ENCODE data around the gene AFF3. TPM values are rescaled to one million over a fixed set of nuclear protein-coding genes. Genes with fewer than 3 reads are reported as not detected.

AFF3 gene
- total RNA-seq, 1 donor from 2014 or later = 8.0 TPM

- no peak overlapping the region for H3K4me3 ChIP-seq
- H3K27me3 ChIP-seq (ENCODE audit: low read depth) = no peaks in the 10 kb centered on the region
- no peak overlapping the region for H3K27ac ChIP-seq (replicated peaks)
- H3K9me3 ChIP-seq (replicated peaks) = no peaks in the 10 kb centered on the region
- H3K36me3 ChIP-seq = no peaks in the 10 kb centered on the region
- no peaks in the 10 kb centered on the region for H3K4me1 ChIP-seq
- intact Hi-C loops (cut with micrococcal nuclease) = no loop called here
- no peak for TF ChIP-seq CTCF (IDR thresholded peaks at IDR 0.05; ENCODE audit: borderline replicate concordance)
- no peak for DNase-seq
These were observed 227.2 kb downstream of the AFF3 start for GRCh38 chr2:99915108-99915675.

- no peaks in the 10 kb centered on the region for H3K9me3 ChIP-seq (replicated peaks)
- no peak overlapping the region for H3K27ac ChIP-seq (replicated peaks)
- no peaks in the 10 kb centered on the region for H3K36me3 ChIP-seq
- TF ChIP-seq CTCF (IDR thresholded peaks at IDR 0.05; ENCODE audit: borderline replicate concordance) = no peak
- H3K27me3 ChIP-seq (ENCODE audit: low read depth) = no peaks in the 10 kb centered on the region
- H3K4me3 ChIP-seq = no peak overlapping the region
- intact Hi-C loops (cut with micrococcal nuclease) = no loop called here
- H3K4me1 ChIP-seq = no peaks in the 10 kb centered on the region
- DNase-seq = no peak
These were observed 230.7 kb downstream of the AFF3 start for GRCh38 chr2:99911736-99912135.

GRCh38 chr2:99910902-99911301, 231.5 kb downstream of the AFF3 start:
- no peaks in the 10 kb centered on the region for H3K36me3 ChIP-seq
- H3K27ac ChIP-seq (replicated peaks) = no peak overlapping the region
- H3K4me1 ChIP-seq = no peaks in the 10 kb centered on the region
- no peaks in the 10 kb centered on the region for H3K9me3 ChIP-seq (replicated peaks)
- no peaks in the 10 kb centered on the region for H3K27me3 ChIP-seq (ENCODE audit: low read depth)
- TF ChIP-seq CTCF (IDR thresholded peaks at IDR 0.05; ENCODE audit: borderline replicate concordance) = no peak
- DNase-seq = no peak
- no peak overlapping the region for H3K4me3 ChIP-seq
- intact Hi-C loops (cut with micrococcal nuclease) = no loop called here

- intact Hi-C loops (cut with micrococcal nuclease) = no loop called here
These were observed 236.8 kb downstream of the AFF3 start for GRCh38 chr2:99905636-99906035.

GRCh38 chr2:99905025-99905424, 237.4 kb downstream of the AFF3 start:
- DNase-seq = no peak
- Histone ChIP-seq H3K27me3 (ENCODE audit: low read depth) (no peaks in the 10 kb centered on the region), H3K36me3 (no peaks in the 10 kb centered on the region), H3K9me3 (replicated peaks) (no peaks in the 10 kb centered on the region), H3K4me1 (peaks cover 23% of the 10 kb centered on the region), H3K27ac (replicated peaks) (no peak overlapping the region), H3K4me3 (no peak overlapping the region)
- TF ChIP-seq CTCF (IDR thresholded peaks at IDR 0.05; ENCODE audit: borderline replicate concordance) = no peak
- intact Hi-C loops (cut with micrococcal nuclease) = no loop called here

More at GRCh38 chr2:99905636-99906035, 236.8 kb downstream of the AFF3 start:
- Histone ChIP-seq H3K4me3 (no peak overlapping the region), H3K36me3 (no peaks in the 10 kb centered on the region), H3K27ac (replicated peaks) (no peak overlapping the region), H3K9me3 (replicated peaks) (no peaks in the 10 kb centered on the region), H3K27me3 (ENCODE audit: low read depth) (no peaks in the 10 kb centered on the region), H3K4me1 (peaks cover 19% of the 10 kb centered on the region)
- TF ChIP-seq CTCF (IDR thresholded peaks at IDR 0.05; ENCODE audit: borderline replicate concordance) = no peak
- no peak for DNase-seq

Data from left ventricle myocardium inferior (tissue), 1 donor.